NCI-H2171 treated with DMSO at 0.1 percent for 48 hours (cell line): ENCODE measurements around the gene TTI1.
"Not testable (repeated sequence)": the region's sequence is repeated elsewhere in the genome, so short reads cannot be mapped to it uniquely, and the experiment has no call there.

ENCODE experiments used
- DNase-seq: peaks from one replicate; lab custom pipeline; 2025; lab: John Stamatoyannopoulos, UW

TTI1 gene

GRCh38 chr20:37968841-37969401, 64.3 kb downstream of the TTI1 start:
- peak; percentile 100 for DNase-seq

- DNase-seq: not testable (repeated sequence)
These were observed 69.8 kb downstream of the TTI1 start for GRCh38 chr20:37963483-37963882.

DNA sequence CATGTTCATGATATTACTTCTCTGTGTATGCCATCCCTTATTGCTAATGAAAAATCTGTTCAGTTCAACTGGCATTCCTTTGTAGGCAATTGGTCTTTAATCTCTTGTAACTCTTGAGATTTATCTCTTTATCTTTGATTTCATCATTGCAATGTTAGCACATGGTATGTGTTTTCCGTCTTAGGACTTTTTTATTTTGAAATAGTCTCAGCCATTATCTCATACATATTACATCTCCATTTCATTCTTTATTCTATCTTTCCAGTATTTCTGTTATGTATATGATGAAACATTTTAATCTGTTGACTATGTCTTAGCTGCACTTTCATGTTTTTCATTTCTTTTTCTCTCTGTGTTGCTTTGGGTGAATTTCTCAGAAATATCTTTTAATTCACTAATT, 72.2 kb downstream of the TTI1 start:
- DNase-seq: no peak

DNA sequence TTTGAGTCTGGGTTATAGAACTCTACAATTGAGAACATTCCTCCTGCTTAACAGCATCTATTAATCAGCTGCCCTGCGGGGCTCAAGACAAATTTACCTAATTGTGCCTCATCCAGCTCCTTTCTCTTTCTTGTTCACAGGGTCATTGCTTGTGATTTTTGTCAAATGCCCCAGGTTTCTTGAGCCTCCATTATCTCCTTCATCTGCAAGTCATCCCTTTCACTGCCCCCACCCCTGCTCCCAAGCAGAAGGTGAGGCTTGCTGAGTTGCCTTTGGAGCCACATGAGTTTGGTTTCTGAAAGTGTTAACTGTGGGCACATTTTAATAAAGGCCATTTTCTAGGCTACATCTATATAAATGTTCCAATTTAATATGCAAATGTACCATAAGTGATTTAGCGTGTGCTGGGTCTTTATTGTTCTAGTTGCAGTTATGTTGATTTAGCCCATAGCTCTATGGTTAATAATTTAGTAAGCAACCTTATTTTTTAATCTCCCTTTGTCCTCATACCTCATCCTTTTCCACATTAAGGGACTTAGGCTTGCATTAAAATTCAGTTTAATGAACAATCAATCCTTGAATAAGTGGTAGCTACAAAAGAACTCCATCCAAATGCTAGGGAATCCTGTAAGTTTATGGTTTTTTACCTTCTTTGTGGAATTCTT, 74.3 kb downstream of the TTI1 start:
- DNase-seq: no peak

DNA sequence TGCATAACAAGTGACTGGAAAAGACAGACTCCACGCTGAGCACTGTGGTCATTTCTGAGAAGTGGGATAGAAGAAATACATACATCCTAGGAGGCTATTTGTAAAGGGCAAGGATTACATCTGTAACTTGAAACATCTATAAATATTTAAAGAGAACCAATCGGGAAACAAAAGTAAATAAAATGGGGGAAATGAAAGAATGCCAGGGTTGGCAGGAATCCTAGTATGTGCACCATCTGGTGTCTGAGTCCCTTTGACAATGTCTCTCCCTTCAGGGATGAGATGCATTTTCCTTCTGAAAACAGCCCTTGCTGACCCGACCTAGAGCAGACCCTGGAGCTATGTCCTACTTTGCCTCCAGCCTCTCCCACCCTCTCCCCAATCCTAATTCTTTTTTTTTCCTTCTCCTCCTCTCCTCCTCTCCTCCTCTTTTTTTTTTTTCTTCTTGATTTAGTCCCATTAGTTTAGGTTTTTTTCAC, 77.1 kb downstream of the TTI1 start:
- DNase-seq: peak; percentile 88

DNA sequence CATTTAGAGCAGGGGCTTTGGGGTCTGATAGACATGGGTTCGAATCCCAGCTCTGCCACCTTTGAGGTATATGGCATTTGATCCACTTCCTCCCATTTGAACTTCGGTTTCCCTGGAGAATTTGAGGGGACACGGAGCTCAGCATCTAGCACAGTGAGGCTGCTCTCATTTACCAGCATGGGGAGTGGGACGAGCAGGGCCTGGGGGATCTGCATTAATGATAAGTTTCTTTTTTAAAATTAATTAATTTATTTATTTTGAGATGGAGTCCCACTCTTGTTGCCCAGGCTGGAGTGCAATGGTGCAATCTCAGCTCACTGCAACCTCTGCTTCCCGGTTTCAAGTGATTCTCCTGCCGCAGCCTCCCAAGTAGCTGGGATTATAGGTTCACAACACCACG, 77.7 kb downstream of the TTI1 start:
- no peak for DNase-seq

DNA sequence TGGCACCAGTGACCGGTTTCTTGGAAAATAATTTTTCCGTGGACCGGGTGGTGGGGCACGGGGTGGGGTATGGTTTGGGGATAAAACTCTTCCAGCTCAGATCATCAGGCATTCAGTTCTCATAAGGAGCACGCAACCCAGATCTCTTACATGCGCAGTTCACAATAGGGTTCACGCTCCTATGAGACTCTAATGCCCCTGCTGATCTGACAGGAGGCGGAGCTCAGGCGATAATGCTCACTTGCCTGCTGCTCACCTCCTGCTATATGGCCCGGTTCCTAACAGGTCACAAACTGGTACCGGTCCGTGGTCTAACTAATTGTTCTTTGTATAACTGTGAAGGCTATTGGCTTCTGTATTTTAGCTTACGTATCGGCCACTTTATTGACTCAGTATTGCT, 78.6 kb downstream of the TTI1 start:
- DNase-seq: no peak

DNA sequence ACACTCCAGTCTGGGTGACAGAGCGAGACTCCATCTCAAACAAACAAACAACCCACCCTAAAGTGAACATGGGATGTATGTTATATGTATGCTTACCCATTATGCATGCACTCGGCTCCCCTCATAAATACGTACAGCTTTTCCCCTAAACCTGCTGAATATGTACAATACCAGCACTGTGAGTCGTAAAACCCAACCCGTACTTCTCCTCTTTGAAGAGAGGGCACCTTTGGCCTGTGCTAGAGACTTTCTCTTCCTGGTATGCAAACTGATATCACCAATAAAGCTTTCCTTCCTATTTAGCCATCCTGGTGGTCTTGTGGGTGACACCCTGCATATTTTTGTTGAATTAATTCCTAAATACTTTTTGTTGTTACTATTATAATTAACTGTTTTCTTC, 79.1 kb downstream of the TTI1 start:
- no peak for DNase-seq

- no peak for DNase-seq
These were observed 84.3 kb downstream of the TTI1 start for GRCh38 chr20:37948956-37949355.

GRCh38 chr20:37947943-37948342, 85.3 kb downstream of the TTI1 start:
- no peak for DNase-seq

DNA sequence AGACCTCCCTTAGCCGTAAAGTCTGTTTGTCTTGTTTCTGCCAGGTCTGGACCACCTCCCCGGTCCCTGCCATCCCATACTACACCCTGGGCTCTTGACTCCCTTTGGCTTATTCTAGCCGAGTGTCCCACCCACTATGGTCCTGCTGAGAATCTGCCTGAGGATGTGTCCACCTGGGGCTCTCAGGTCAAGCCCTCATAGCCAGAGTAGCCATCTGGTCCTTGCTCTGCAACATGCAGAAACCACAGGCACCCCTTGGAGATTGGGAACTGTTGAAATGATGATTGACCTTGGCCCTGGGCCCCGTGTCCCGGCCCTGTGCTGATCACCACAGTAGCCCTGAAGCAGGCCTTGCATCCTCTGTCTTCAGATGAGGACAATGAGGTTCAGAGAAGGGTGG, 86.3 kb downstream of the TTI1 start:
- no peak for DNase-seq

- DNase-seq: no peak
These were observed 88.1 kb downstream of the TTI1 start for GRCh38 chr20:37945091-37945547.

GRCh38 chr20:37944456-37944981, 88.7 kb downstream of the TTI1 start:
- no peak for DNase-seq

DNA sequence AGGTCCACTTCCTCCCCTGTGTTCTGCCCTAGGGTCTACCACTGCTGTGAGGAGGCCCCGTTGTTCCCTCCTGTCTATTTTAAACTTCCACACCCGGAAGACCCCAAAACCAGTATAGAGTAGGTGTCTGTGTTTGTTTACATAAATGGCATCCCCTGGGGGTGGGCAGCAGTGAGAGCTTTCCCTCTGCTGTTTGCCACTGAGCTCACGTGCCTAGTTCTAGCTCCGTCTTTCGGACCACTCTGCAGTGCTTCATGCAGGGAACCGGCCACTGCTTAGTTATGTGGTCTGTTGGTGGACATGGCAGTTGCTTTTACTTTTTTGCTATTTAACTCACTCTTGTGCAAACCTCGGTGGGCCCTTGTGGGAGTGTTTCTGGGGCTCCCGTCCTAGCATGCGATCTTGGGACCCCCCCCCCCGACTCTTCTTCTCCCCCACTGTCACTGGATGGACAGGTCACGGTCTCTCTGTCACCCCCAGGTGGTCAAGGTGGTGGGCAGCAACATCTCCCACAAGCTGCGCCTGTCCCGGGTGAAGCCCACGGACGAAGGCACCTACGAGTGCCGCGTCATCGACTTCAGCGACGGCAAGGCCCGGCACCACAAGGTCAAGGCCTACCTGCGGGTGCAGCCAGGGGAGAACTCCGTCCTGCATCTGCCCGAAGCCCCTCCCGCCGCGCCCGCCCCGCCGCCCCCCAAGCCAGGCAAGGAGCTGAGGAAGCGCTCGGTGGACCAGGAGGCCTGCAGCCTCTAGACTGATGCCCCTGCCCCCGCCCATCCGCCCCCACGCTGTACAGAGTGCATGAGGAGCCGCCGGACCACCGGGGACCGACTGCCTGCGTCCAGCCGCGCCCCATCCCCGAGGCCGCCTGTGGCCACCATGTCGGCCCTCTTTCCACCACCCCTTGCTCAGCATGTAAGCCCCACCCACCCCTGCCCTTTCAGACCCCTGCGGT, 89.5 kb downstream of the TTI1 start:
- no peak for DNase-seq

DNA sequence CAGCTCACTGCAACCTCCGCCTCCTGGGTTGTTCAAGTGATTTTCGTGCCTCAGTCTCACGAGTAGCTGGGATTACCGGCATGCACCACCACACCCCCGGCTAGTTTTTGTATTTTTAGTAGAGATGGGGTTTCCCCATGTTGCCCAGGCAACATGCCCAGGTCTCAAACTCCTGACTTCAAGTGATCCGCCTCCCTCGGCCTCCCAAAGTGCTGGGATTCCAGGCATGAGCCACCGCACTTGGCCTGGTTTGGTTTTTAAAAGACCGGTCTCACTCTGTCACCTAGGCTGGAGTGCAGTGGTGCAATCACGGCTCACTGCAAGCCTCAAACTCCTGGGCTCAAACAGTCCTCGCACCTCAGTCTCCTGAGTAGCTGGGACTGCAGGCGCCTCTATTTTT, 90.2 kb downstream of the TTI1 start:
- no peak for DNase-seq

GRCh38 chr20:37941992-37942391, 91.3 kb downstream of the TTI1 start:
- DNase-seq: no peak

- no peak for DNase-seq
These were observed 91.9 kb downstream of the TTI1 start for GRCh38 chr20:37941332-37941731.

DNA sequence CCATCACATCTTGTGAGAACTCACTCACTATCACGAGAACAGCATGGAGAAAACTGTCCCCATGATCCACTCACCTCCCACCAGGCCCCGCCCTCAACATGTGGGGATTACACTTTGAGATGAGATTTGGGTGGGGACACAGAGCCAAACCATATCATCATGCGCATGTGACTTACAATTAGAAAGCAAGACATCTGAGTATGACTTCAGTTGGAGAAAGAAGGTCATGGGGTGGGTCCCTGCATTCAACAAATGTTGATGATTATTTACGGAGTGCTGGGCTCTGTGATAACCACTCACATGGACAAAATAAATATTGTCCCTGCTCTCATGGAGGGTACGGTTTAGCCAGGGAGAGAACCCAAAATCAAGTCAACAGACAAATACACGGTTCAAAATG, 92.4 kb downstream of the TTI1 start:
- no peak for DNase-seq

DNA sequence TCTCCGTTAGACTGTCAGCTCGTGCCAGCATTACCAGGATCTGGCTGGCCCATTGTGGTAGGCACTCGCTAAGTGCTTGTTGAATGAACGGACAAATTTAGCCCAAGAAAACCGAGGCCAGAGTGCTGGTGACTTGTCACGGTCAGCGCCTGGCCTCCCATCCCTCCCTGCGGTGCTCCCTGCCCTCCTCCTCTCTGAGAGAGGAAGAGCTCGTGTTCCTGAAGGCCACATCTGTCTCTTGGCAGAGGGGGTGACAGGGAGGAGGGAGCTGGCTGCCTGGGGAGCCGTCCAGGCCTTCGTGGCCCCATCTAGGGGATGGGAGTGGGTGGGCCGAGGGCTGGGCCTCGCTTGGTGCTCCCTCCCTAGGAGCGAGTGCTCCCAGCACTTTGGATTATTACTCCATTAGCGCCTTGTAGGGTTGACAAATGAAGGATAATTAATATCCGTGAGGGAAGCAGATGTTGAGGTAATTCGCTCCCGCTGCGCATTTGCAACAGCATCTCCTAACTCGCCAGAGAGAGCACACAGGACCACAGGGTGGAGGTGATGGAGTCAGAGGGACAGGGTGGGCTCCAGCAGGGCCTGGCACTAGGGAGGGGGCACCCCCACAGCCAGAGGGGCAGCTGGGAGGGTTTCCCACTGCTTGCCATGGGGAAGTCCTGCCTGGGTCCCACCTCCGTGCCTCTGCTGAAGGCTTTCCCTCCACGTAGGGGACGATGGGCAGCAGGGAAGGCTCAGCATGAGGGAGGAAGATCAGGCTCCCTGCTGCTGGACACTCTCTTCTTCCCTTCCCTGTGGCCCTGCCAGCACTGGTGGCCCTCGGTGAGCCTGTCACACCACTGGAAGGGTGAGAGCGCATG, 93.3 kb downstream of the TTI1 start:
- peak; percentile 79 for DNase-seq

GRCh38 chr20:37938954-37939353, 94.3 kb downstream of the TTI1 start:
- no peak for DNase-seq

- DNase-seq: no peak
These were observed 95.0 kb downstream of the TTI1 start for GRCh38 chr20:37938181-37938750.
